ENCODE results near the gene MAN1B1.

- TF ChIP-seq CTCF (IDR thresholded peaks at IDR 0.05; ENCODE audit: low read length): no peak
- no peak for TF ChIP-seq EZH2 (optimal IDR thresholded peaks at IDR 0.05; ENCODE audit: low read depth, low read length)
Observed at GRCh38 chr9:137103206-137103999, 16.6 kb downstream of the MAN1B1 start.

All from MM.1S (cell line).